Cortex of kidney (tissue), 1 donor: ENCODE results near the gene ZC3H11A.
"Not testable (repeated sequence)": the region's sequence is repeated elsewhere in the genome, so short reads cannot be mapped to it uniquely, and the experiment has no call there.

Experiments
- DNase-seq: peaks from one replicate; lab custom pipeline; 2025; lab: John Stamatoyannopoulos, UW

The ZC3H11A gene

DNA sequence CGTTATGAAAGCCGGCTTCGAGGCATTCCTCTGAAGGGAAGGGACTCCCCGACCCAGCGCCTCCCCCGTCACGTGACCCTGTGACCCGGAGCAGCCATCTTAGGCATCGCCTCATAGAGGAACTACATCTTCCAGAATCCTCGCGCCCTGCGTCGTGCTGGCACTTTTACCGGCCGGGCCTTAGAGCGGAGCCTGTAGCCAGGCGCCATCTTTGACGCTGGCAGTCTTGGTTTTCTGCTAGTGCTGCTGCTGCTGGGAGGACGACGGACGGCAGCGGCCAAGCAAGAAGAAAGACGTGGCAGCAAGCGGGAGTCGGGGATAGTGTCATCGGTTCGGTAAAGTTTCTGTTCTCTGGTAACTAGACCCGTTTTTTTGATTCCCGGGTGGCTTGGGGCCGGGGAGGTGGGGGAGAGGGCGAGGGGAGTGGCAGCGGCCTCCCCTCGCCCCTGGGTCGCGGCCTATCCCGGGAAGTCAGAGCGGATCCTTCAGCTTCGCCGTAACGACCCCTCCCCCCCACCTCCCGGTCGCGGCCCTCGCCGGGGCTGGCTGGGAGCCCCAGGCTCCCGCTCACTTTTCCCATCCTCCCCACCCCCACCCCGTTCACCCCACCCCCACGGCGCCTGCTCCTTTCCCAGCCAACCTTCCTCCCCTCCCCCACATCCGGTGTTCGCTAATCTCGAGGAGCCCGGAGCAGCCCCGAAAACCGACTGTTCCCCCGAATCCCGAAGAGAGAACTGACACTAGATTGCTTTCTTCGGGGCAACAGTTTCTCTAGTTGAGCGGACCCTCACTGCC lies at the start of gene ZC3H11A, which contains the start of gene ZBED6:
Gene ZC3H11A, plus strand, starts transcription at position 183 of the 795 bp plus-strand sequence. CDS start 21,448 bp downstream, outside the sequence.
Gene ZBED6, plus strand, starts transcription at position 183 of the 795 bp plus-strand sequence. CDS start 1,900 bp downstream, outside the sequence.
- no peak for DNase-seq

GRCh38 chr1:203746281-203746680 lies 49.1 kb upstream of the ZC3H11A start:
- DNase-seq, result no peak

- DNase-seq, result no peak
Observed at GRCh38 chr1:203751051-203751450, 44.4 kb upstream of the ZC3H11A start.

DNA sequence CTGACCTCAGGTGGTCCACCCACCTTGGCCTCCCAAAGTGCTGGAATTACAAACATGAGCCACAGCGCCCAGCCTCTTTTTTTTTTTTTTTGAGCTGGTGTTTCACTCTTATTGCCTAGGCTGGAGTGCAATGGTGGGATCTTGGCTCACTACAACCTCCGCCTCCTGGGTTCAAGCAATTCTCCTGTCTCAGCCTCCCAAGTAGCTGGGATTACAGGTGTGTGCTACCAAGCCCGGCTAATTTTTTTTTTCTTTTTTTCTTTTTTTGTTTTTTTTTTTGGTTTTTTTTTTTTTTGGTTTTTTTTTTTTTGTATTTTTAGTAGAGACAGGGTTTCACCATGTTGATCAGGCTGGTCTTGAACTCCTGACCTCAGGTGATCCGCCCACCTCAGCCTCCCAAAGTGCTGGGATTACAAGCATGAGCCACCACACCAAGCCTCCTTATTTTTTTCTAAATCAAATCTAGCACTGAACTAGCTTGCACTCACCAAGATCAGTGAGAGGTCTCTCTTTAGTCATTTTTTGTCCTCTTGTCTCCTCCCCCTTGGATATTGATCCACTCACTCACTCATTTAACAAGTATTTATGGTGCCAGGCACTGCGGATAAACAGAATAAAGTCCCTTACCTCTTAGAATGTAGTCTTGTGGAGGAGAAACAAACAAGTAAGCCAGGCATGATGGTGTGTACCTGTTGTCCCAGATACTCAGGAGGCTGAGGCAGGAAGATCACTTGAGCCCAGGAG lies 43.6 kb upstream of the ZC3H11A start:
- DNase-seq, result not testable (repeated sequence)

DNA sequence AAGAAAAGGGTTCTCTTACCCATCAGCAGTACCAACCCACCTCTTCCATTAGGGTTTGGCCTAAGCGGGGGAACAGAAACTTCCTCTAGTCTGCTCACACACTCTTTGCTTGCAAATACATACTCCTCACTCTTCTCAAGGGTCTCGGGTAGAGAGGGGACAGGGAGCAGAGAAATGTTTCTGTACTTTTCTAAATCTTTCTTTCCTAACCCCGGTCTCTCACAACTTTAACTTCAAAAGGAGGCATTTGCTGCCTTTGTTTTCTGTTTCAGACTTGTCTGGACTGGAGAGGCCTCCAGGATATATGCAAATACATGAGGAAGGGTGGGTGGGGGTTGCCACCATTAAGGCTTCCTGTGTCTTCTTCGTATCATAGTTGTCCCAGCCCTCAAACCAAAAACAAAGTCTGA lies 41.0 kb upstream of the ZC3H11A start:
- DNase-seq, result no peak

DNA sequence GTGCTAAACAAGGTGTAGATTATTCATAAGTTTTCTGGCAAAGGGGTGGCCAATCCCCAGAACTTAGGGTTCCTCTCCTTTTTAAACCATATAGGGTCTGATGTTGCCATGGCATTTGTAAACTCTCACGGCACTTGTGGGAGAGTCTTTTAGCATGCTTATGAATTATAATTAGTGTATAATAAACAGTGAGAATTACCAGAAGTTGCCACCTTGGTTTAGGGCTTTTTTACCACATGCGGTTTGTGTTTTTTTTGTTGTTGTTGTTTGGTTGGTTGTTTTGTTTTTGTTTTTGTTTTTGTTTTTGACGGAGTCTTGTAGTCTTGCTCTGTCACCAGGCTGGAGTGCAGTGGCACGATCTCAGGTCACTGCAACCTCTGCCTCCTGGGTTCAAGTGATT lies 39.4 kb upstream of the ZC3H11A start:
- no peak for DNase-seq

GRCh38 chr1:203758749-203759148 lies 36.7 kb upstream of the ZC3H11A start:
- not testable (repeated sequence) for DNase-seq

DNA sequence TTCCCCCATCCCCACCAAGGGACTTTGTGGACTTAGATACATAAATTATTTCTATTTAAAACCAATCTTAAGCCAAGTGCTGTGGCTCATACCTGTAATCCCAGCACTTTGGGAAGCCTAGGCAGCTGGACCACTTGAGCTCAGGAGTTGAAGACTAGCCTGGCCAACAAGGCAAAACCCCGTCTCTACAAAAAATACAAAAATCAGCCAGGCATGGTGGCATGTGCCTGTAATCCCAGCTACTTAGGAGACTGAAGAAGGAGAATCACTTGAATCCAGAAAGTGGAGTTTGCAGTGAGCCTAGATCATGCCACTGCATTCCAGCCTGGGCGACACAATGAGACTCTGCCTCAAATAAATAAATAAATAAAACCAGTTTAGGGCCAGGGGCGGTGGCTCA lies 34.9 kb upstream of the ZC3H11A start:
- no peak for DNase-seq

GRCh38 chr1:203761958-203762357 lies 33.5 kb upstream of the ZC3H11A start:
- DNase-seq, result not testable (repeated sequence)

GRCh38 chr1:203763505-203763904 lies 31.9 kb upstream of the ZC3H11A start:
- no peak for DNase-seq

DNA sequence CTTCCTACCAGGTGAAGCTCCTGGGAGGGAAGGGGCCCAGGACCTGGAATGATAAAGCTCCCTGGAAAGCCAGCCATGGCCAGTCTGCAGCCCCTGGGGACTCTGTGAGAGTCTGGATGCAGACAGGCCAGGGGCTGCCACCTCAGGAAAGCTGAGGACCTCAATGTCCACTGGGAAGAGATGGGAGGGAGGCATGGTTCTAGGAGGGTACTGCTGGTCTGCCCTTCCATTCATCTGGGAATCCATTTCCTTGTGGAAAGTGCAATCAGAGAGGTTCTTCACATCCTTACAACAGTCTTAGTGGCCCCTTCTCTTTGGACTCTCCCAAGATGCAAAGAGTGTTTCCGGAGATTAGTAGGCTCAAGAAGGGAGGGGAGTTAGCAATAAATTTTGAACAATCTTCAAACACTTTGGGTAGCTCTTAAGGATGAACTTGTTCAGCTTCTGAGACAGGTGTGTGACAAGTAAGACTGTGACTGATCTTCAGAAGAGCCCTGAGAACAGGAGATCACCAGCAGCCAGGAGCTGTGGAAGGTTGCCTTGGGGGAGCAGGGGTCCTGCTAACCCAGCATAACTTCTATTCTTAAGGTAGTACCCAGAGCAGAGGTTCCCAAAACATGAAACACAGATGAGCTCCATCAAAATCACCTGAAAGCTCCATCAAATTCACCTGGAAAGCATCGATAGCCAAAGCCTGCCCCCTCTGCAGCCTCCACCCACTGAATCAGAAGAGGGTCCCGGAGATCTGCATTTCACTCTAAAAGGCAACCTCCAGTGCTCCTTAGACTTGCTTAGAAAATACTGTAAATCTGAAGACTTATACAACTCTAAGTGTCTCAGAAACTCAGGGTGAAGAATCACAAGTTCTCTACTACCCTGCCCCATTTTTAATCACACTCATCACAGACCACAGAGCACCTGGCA lies 31.1 kb upstream of the ZC3H11A start:
- no peak for DNase-seq

- no peak for DNase-seq
Observed at GRCh38 chr1:203765029-203765837, 30.2 kb upstream of the ZC3H11A start, which contains the start of gene LAX1. Gene LAX1, plus strand, starts transcription at chr1:203765183. Its CDS starts 383 bp downstream, at chr1:203765566.

GRCh38 chr1:203768256-203768655 lies 27.2 kb upstream of the ZC3H11A start:
- no peak for DNase-seq

GRCh38 chr1:203769505-203770343 lies 25.7 kb upstream of the ZC3H11A start:
- DNase-seq, result no peak

DNA sequence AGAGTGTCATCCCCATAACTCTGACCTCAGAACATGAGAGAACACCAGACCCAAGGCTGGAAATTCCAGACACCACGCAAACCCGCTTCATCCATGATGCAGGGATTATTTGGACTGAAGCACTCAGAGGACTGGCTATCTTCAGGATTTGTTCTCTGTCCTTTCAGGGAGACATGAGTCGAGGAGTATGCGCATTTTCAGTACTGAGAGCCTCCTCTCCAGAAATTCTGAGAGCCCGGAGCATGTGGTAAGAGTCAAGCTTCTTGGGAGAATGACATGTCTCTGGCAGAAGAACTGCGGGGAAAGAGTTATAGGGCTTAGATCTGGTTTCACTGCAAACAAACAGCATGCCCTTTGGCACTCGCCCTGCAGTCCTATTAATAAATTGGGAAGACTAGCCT lies 23.5 kb upstream of the ZC3H11A start:
- DNase-seq, result no peak

- no peak for DNase-seq
Observed at GRCh38 chr1:203772836-203773235, 22.6 kb upstream of the ZC3H11A start.

DNA sequence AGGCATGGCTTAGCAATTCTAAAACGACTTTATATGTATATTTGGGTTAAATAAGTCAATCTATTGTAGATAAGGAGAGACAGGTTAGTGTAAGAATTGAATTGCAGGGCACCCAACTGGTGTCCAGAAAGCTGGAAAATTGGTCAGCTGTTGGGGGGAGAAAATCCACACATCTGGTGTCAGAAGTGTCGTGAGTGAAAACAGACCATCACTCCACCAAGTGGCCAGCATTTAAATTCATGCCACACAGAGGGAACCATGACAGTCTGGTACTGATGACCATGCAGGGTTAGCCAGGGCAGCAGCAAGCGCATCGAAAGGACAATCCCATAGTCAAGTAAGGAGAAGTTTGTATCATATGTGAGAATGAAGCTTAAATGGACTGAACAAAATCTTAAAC lies 18.8 kb upstream of the ZC3H11A start:
- DNase-seq, result no peak

DNA sequence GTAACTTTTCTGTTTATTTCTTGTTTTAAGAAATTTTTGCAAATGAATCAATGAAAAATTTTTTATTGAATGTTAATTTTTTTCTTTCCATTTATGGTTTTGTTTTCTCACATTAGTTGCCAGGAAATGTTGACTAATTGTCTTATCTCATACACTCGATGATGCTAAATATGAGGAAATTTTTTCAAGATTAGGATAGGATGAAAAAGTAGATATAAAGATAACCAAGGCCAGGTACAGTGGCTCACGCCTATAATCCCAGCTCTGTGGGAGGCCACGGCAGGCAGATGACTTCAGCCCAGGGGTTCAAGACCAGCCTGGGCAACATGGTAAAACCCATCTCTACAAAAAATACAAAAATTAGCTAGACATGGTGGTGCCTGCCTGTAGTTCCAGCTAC lies 17.8 kb upstream of the ZC3H11A start:
- no peak for DNase-seq

DNA sequence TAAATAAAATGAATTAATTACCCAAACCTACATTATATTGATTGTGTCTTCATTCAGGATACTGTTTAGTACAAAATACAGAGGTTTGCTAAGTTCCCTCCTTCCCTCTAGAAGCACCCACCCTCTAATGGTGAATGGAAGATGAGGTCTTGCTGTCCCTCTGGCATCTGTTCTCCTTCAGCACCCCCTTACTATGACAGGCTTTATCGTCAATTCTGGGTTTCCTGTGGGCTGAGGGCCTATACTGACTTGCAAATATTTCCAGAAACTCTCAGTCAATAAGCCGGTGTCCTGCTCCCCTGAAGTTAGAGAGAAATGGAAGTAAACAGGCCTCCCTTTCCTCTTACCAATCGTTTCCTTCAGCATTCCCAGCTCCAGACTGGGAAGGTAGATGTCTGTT lies 17.3 kb upstream of the ZC3H11A start:
- DNase-seq, result no peak

DNA sequence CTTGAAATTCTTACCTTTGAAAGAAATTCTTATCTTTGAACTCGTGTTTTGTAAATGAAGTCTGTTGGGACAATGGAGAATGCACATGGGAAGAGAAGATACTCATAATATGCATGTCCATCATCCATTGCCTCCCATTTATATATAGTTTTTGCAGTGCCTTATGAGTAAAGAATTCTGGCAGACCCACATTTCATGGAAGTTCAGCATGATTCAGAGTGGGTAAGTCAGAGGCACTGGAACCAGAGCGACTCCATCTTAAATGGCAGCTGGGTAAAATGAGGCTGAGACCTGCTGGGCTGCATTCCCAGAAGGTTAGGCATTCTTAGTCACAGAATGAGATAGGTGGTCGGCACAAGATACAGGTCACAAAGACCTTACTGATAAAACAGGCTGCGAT lies 16.6 kb upstream of the ZC3H11A start:
- no peak for DNase-seq
